ENCODE data around the gene SPARC.

Gene SPARC

DNA sequence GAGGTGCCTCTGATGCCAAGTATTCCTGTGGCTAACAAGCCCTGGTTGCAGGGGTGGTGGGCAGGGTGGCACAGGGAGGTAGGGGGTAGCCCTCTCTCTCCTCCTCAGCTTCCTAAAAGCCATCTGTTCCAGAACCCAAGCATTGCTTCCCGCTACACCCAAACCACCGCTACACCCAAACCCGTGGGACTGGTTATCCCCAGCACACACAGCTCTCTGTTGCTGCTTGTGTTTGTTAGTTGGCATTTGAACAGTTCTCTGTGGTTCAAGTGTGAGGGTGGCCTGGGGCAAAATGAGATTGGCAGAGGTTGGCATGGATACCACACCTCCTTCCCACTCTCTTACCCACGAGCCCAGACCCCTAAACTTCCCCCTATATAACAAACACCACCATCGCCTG lies 40.4 kb downstream of the SPARC start:
- no peak overlapping the region for H3K27ac ChIP-seq
- H3K4me2 ChIP-seq = no peak overlapping the region
- H4K20me1 ChIP-seq (ENCODE audit: insufficient read depth) = no peaks in the 10 kb centered on the region
- H3K4me3 ChIP-seq (IDR thresholded peaks at IDR 0.05; ENCODE audit: insufficient read depth, low read depth, low read length) = no peak overlapping the region
- TF ChIP-seq CTCF (conservative IDR thresholded peaks at IDR 0.05; ENCODE audit: low read depth, low read length) = no peak
- H3K9ac ChIP-seq = no peak overlapping the region
- H3K4me1 ChIP-seq (ENCODE audit: low read depth, poor library complexity, severe bottlenecking) = no peaks in the 10 kb centered on the region
- H3K36me3 ChIP-seq (ENCODE audit: insufficient read depth) = no peaks in the 10 kb centered on the region
- H2AFZ ChIP-seq (ENCODE audit: low read depth) = no peak overlapping the region
- H3K27me3 ChIP-seq (ENCODE audit: insufficient read depth, low read depth) = no peaks in the 10 kb centered on the region
- no peaks in the 10 kb centered on the region for H3K79me2 ChIP-seq (ENCODE audit: insufficient read depth, low read depth)

DNA sequence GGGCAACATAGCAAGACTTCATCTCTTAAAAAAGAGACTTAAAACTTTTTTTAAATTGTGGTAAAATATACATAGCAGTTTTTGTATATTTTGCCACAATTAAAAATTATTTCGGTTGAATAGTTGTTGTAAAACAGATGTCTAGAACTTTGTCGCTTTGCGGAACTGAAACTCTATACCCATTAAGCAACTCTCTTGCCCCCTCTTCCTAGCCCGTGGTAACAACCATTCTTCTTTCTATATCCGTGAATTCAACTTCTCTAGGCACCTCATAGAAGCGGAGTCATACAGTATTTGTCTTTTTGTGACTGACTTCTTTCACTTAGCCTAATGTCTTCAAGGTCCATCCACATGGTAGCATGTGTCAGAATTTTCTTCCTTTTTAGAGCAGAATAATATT lies 43.3 kb downstream of the SPARC start:
- Histone ChIP-seq H3K79me2 (ENCODE audit: insufficient read depth, low read depth) (no peaks in the 10 kb centered on the region), H4K20me1 (ENCODE audit: insufficient read depth) (no peaks in the 10 kb centered on the region), H3K4me2 (no peak overlapping the region), H3K9ac (no peak overlapping the region), H3K27me3 (ENCODE audit: insufficient read depth, low read depth) (no peaks in the 10 kb centered on the region), H3K27ac (no peak overlapping the region), H2AFZ (ENCODE audit: low read depth) (no peak overlapping the region), H3K4me1 (ENCODE audit: low read depth, poor library complexity, severe bottlenecking) (no peaks in the 10 kb centered on the region), H3K4me3 (IDR thresholded peaks at IDR 0.05; ENCODE audit: insufficient read depth, low read depth, low read length) (no peak overlapping the region), H3K36me3 (ENCODE audit: insufficient read depth) (no peaks in the 10 kb centered on the region)
- TF ChIP-seq CTCF (conservative IDR thresholded peaks at IDR 0.05; ENCODE audit: low read depth, low read length) = no peak

- no peaks in the 10 kb centered on the region for H3K4me1 ChIP-seq (ENCODE audit: low read depth, poor library complexity, severe bottlenecking)
- no peaks in the 10 kb centered on the region for H3K36me3 ChIP-seq (ENCODE audit: insufficient read depth)
- H3K27ac ChIP-seq = no peak overlapping the region
- no peak overlapping the region for H2AFZ ChIP-seq (ENCODE audit: low read depth)
- no peaks in the 10 kb centered on the region for H4K20me1 ChIP-seq (ENCODE audit: insufficient read depth)
- H3K9ac ChIP-seq = no peak overlapping the region
- no peaks in the 10 kb centered on the region for H3K79me2 ChIP-seq (ENCODE audit: insufficient read depth, low read depth)
- TF ChIP-seq CTCF (conservative IDR thresholded peaks at IDR 0.05; ENCODE audit: low read depth, low read length) = no peak
- H3K27me3 ChIP-seq (ENCODE audit: insufficient read depth, low read depth) = no peaks in the 10 kb centered on the region
- H3K4me3 ChIP-seq (IDR thresholded peaks at IDR 0.05; ENCODE audit: insufficient read depth, low read depth, low read length) = no peak overlapping the region
- no peak overlapping the region for H3K4me2 ChIP-seq
Measured at GRCh38 chr5:151642472-151643140, 44.1 kb downstream of the SPARC start.

GRCh38 chr5:151638619-151639018 lies 48.1 kb downstream of the SPARC start:
- H3K27me3 ChIP-seq (ENCODE audit: insufficient read depth, low read depth) = no peaks in the 10 kb centered on the region
- H3K27ac ChIP-seq = no peak overlapping the region
- no peaks in the 10 kb centered on the region for H3K4me1 ChIP-seq (ENCODE audit: low read depth, poor library complexity, severe bottlenecking)
- TF ChIP-seq CTCF (conservative IDR thresholded peaks at IDR 0.05; ENCODE audit: low read depth, low read length) = no peak
- H3K4me3 ChIP-seq (IDR thresholded peaks at IDR 0.05; ENCODE audit: insufficient read depth, low read depth, low read length) = no peak overlapping the region
- no peaks in the 10 kb centered on the region for H4K20me1 ChIP-seq (ENCODE audit: insufficient read depth)
- H2AFZ ChIP-seq (ENCODE audit: low read depth) = no peak overlapping the region
- H3K79me2 ChIP-seq (ENCODE audit: insufficient read depth, low read depth) = no peaks in the 10 kb centered on the region
- H3K9ac ChIP-seq = no peak overlapping the region
- no peaks in the 10 kb centered on the region for H3K36me3 ChIP-seq (ENCODE audit: insufficient read depth)
- no peak overlapping the region for H3K4me2 ChIP-seq

Measured in KMS-11 (cell line).